ENCODE measurements around the gene CLIP2.
"Not testable (repeated sequence)": the region's sequence is repeated elsewhere in the genome, so short reads cannot be mapped to it uniquely, and the experiment has no call there.

The CLIP2 gene

DNA sequence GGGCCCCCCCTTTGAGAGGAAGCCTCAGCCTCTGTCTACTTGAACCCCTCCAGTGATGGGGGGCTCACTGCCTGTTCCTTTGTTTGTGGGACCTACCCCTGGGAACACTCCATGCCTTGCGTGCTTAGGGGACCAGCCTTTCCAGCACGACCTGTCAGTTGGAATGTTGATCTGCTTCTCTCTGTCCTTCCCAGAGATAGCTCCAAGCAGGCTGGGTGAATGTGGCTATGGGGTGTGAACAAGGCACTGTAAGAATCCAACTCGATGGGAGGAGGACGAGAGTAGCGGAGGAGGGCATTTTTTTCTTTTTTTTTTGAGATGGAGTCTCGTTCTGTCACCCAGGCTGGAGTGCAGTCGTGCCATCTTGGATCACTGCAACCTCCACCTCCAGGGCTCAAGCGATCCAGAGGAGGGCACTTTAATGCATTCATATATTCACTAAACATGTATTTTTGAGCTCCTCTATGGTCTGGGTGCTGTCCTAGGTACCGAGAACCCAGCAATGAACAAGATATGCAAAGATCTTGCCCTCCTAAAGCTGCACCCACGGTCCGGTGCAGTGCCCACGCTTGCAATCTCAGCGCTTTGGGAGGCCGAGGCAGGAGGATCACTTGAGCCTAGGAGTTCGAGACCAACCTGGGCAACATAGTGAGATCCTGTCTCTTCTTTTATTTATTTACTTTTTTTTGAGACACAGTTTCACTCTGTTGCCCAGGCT is 8.5 kb downstream of the CLIP2 start:
- no peak for DNase-seq (ENCODE audit: low read depth in 2 of 2)

DNA sequence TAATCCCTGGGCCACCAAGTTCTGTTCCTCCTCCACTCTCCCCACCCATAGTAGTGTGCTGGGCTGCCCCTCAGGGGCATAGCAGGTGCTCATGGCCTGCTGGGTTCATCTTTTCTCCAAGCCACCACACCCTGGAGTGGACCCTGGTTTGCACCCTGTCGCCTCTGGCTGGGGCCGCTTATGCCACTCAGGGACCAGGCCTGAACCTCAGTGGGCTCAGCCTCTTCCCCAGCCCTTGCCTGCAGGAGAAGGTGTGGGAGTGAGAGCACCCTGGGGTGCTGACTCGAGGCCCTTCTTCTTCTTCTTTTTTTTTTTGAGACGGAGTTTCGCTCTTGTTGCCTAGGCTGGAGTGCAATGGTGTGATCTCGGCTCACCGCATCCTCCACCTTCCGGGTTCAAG is 10.2 kb downstream of the CLIP2 start:
- no peak for DNase-seq (ENCODE audit: low read depth in 2 of 2)

GRCh38 chr7:74300926-74301325 is 11.7 kb downstream of the CLIP2 start:
- no peak for DNase-seq (ENCODE audit: low read depth in 2 of 2)

DNA sequence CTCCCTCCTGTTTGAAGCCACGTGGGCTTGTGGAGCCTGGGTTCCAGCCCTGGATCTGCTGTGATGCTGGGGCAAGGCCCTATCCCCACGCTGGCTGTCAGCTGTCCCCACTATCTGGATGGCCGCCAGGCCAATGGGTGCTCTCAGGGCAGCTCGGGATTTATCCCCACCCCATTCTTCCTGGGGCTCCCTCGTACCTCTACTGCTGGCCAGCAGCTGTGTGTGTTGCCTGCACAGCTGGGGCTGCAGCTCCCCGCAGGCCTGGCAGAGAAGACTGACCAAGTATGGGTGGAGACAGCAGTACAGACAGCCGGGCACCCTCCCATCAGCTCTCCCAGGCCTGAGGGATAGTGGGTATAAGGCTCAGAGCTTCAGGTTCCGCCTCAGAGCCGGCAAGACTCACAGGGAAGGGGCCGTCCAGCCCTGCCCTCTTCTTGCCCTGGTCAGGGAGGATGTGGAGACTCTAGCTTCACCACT is 13.6 kb downstream of the CLIP2 start:
- DNase-seq (ENCODE audit: low read depth in 2 of 2) = no peak

DNA sequence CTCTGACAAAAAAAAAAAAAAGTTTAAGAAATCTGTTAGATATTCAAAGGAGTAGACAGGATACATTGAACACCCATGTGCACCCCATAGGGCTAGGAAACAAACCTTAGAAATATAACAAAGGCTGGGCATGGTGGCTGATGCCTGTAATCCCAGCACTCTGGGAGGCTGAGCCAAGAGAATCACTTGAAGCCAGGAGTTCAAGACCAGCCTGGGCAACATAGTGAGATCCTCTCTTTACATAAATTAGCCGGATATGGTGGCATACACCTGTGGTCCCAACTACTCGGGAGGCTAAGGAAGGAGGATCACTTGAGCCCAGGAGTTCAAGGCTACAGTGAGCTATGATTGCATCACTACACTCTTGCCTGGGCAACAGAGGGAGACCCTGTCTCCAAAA is 15.3 kb downstream of the CLIP2 start:
- DNase-seq (ENCODE audit: low read depth in 2 of 2) = no peak

DNA sequence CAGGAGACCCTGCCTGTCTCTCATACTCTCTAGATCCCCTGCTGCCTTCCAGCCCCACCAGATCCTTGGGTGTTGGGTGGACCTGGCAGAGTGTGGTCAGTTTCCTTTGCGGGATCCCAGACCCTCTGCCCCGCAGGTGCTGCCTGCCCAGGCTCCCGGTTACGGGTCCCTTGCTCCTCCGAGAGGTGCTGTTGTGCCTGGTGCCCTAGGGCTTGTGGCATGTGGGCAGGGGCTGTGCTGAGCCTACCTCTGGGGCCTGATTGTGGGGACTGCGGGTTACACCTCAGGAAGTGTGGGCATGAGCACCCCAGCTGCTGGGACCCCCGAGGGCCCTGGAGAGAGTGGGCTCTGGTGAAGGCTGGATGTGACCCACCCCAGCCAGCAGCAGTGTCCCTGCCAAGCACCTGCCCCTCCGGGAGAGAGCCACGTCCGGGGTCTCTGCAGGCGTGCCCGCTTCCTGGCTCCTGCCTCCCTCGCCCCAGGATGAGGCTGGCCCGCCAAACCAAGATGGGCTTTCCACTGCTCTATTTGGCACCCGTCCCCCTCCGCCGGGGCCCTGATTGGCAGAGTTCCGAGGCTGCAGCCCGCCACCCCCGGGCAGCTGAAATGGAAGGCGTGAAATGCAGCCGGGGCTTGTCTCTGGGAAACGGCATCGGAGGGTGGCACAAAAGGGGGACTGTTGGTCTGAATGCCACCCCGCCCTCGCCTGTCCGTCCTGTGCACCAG is 17.0 kb downstream of the CLIP2 start:
- DNase-seq (ENCODE audit: low read depth in 2 of 2) = no peak

- peak; percentile 15 to 34 for DNase-seq (ENCODE audit: low read depth in 2 of 2)
These were observed 17.7 kb downstream of the CLIP2 start for GRCh38 chr7:74306730-74307469.

DNA sequence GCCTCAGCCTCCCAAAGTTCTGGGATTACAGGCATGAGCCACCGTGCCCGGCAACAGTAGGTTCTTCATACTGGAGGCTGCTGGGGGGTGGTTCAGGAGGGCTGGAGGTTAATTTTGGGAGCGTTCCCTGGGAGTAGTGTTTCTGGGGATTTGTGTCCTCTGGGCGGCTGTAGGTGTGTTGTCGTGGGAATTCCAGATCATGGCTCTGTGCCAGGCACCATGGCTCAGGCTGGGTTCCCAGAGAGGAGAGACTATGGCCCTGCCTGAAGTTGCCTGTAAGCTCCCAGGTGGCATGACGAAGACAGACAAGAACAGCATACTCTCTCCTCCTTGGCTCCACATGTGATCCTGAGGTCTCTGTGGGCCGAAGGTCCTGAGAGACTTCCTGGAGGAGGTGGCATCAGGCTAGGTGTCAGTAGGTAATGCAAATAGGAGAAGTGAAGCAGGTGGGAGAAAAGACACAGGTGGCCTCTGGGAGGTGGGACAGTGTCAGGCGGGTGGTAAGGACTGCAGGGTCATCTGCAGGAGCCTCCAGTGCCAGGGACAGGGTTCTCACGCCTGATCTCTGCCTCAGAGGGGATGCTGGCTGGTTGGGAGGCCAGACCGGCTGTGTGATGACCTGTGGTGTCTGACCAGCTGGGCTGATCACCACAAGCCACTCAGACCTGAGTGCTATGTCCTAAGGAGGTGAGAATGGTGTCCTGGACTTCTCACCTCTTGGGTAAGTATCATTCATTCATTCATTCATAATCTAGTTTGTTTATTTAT is 18.7 kb downstream of the CLIP2 start:
- no peak for DNase-seq (ENCODE audit: low read depth in 2 of 2)

DNA sequence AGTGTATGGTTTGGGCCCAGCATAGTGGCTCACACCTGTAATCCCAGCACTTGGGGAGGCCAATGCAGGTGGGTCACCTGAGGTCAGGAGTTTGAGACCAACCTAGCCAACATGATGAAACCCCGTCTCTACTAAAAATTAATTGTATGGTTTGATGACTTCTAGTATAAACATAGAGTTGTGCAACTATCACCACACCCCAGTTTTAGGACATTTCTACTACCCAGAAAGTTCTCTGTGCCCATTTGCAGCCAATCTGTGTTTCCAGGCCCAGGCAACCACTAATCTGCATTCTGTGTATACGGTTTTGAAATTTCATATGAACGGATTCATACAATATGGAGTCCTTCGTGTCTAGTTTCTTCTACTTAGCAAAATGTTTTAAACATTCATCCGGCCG is 20.0 kb downstream of the CLIP2 start:
- no peak for DNase-seq (ENCODE audit: low read depth in 2 of 2)

DNA sequence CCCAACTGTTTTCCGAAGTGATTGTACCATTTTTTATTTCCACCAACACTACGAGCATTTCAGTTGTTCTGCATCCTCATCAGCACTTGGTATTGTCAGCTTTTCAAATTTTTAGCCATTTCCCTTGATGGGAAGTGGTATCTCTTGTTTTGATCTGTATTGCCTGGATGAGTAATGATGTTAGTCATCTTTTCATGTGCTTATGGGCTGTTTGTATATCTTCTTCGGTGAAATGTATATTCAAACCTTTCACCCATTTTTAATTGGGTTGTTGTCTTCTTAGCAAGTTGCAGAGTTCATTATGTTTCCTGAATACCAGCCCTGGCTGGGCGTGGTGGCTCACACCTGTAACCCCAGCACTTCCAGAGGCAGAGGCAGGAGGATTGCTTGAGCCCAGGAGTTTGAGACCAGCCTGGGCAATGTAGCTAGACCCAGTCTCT is 22.1 kb downstream of the CLIP2 start:
- DNase-seq (ENCODE audit: low read depth in 2 of 2) = no peak

GRCh38 chr7:74312418-74313028 is 23.3 kb downstream of the CLIP2 start:
- no peak for DNase-seq (ENCODE audit: low read depth in 2 of 2)

GRCh38 chr7:74315891-74316290 is 26.7 kb downstream of the CLIP2 start:
- not testable (repeated sequence) for DNase-seq (ENCODE audit: low read depth in 2 of 2)

DNA sequence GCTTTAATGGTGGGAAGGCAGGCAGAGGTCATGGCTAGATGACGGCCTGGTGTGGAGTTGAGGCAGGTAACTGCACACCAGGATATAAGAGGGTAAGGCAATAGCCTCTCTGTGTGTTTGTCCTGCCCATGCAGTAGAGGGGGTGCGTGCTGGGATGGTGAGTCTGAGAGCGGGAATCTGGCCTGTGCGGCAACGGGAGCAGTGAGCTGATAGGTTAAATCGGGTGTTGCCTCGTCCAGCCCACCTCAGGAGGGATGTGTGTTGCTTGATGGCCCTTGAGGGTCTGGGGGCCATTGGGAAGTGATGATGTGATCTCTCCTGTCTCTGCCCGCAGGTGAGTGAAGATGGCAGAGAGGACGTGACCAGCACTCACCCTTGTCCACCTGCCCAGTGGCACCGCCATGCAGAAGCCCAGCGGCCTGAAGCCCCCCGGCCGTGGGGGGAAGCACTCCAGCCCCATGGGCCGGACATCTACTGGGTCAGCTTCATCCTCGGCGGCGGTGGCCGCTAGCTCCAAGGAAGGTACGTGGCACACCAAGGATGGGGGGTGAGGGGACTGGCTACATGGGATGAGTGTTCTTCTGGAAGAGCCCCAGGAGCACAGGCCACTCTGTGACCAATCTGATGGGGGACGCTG is 28.1 kb downstream of the CLIP2 start:
- no peak for DNase-seq (ENCODE audit: low read depth in 2 of 2)

GRCh38 chr7:74318043-74318442 is 28.8 kb downstream of the CLIP2 start:
- DNase-seq (ENCODE audit: low read depth in 2 of 2) = no peak

- no peak for DNase-seq (ENCODE audit: low read depth in 2 of 2)
These were observed 31.5 kb downstream of the CLIP2 start for GRCh38 chr7:74320645-74321221.

GRCh38 chr7:74322892-74323291 is 33.7 kb downstream of the CLIP2 start:
- not testable (repeated sequence) for DNase-seq (ENCODE audit: low read depth in 2 of 2)

DNA sequence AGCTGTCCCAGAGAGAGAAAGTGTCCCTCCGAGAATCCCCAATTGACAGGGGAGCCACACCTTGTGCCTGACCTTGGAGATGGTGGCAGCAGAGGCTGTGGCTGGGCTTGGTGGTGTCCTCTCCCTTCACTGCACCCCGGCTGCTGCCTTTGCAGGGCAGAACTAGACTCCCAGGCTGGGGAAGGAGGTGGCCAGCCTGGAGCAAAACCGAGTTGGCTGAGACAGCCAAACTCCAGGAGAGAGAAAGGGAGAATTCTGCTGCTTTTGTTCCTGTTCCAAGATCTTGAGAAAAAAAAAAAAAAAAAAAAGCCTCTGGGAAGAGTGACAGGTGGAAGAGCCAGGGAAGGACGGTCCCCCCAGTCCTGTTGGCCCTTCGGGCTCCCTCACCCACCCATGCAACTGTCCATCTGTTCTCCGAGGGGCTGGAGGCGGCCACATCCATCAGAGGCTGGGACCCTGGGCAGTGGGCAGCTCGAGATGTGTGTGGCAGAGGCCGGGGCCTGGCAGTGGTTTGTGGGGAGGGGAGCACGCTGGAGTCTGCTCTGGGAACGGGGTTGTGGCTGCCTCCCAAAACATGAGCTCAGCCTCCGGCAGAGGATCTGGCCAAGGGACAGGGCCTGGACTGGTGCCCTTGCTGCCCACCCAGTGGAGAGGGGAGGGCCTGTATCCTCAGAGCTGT is 35.5 kb downstream of the CLIP2 start:
- DNase-seq (ENCODE audit: low read depth in 2 of 2) = no peak

GRCh38 chr7:74325210-74325565 is 36.0 kb downstream of the CLIP2 start:
- no peak for DNase-seq (ENCODE audit: low read depth in 2 of 2)

DNA sequence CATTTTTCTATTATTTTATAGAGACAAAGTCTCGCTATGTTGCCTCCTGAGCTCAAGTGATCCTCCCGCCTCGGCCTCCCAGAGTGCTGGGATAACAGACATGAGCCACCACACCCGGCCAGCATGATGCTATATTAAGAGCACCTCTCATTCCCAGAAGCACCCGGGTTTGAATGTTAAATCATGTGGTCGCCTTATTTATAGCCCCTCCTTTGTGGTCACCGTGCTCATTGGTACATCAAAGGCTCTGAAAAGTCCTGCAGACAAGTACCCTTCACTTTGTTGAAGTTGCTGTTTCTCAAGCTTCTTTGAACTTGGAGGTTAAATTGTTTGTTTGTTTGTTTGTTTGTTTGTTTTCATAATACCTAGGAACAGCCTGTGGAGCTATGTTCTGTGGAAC is 40.0 kb downstream of the CLIP2 start:
- no peak for DNase-seq (ENCODE audit: low read depth in 2 of 2)

Measured in fibroblast of skin of left quadriceps (primary cell).